CD1c-positive myeloid dendritic cell (primary cell): ENCODE measurements around the gene ADARB2.
"Not testable (repeated sequence)": the region's sequence is repeated elsewhere in the genome, so short reads cannot be mapped to it uniquely, and the experiment has no call there.

Experiments used
- DNase-seq: peaks from one replicate; pipeline ENCODE4 v3.0.0-alpha.2; 2016; ENCODE audit errors: extremely low spot score

The ADARB2 gene

GRCh38 chr10:1616701-1617100 lies 120.6 kb downstream of the ADARB2 start:
- DNase-seq = not testable (repeated sequence)

DNA sequence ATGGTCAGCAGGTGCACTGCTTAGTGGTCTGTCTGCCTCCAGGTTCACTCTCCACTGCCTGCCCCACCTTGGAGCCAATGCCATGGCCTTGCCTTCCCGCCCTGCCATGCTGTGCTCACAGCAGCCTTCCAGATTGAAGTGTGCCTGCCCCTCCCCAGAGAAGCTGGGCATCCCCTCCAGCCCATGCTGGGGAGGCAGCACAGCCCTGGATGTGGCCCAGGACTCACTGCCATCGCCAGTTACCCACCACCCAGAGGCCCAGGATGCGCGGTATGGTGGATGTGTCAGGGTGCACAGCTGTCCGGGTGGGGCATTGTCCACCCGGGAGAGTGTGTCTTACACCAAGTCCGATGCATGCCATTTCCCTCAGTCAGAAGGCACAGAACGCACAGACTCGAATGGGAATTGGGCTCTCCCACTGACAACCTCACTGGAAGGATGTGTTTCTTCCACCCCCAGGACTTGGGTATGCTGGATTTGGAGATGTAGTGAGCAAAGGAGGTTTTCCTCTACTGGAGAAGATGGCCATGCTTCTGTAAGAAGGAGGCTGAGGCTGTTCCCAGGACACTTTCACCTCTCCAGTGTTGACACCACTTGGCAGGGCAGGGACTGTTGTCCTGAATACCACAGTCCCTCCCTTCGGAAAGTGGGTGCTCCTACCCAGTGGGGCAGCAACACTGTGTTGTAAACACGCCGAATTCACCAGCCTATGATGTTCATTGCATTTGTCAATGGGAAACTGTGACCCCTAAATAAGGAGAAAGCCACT lies 122.0 kb downstream of the ADARB2 start:
- DNase-seq = no peak

DNA sequence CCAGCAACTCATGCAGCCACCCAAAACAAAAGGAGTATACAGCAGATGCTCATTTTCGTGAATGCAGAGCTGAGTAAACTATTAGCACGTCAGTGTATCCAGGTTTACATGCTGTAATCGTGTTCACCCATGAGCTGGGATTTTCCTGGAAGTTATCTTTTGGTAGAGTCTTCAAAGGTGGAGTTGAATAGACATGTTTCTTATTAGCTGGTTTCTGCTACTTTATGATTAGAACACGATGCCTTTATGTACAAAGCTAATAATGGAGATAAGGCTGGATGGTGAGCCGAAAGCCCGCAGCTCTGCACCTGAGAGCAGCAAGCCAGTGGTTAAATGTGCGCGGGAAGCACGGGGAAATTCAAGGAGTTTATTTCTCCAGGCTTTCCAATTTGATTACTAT lies 123.8 kb downstream of the ADARB2 start:
- DNase-seq = no peak

GRCh38 chr10:1612908-1613307 lies 124.4 kb downstream of the ADARB2 start:
- no peak for DNase-seq

GRCh38 chr10:1611936-1612550 lies 125.3 kb downstream of the ADARB2 start:
- DNase-seq = no peak

DNA sequence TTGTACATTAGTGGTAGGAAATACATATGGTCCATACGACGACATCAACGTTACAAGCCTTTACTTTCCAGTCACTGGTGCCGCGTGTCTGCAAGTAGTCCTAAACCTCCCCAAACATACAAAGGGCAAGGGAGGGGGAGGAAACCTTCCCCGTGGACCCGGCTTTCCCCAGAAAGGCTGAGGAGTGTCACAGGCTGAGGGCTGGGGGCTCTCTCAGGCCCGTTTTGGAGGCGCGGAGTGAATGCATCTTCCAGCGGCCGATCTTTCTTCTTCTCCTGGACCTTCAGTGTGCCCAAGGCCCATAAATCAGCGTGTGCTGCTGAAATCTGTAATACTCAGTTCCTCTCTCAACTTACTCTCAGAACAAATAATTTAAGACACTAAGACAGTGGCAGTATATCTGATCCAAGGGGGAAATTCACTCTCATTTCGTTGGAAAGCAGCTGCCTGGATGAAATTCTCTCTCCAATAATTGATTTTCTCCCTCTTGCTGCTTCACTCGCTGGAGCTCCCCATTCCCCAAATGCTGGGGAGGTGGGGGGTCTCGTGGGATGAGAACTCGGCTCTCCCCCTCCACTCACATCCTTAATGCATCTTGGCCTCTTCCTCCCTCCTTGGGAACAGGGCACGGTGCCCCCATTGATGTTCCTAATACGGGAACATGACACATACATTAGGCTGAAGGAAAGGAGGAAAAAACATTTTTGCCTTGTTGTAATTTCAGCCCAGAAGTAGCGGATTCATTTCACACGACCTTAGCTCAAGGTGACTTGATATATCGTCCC lies 126.1 kb downstream of the ADARB2 start:
- no peak for DNase-seq

- DNase-seq = no peak
These were observed 127.7 kb downstream of the ADARB2 start for GRCh38 chr10:1609648-1609970.

GRCh38 chr10:1608851-1609647 lies 128.3 kb downstream of the ADARB2 start:
- no peak for DNase-seq

GRCh38 chr10:1608408-1608807 lies 128.9 kb downstream of the ADARB2 start:
- DNase-seq = no peak

- DNase-seq = no peak
These were observed 129.9 kb downstream of the ADARB2 start for GRCh38 chr10:1607466-1607865.

DNA sequence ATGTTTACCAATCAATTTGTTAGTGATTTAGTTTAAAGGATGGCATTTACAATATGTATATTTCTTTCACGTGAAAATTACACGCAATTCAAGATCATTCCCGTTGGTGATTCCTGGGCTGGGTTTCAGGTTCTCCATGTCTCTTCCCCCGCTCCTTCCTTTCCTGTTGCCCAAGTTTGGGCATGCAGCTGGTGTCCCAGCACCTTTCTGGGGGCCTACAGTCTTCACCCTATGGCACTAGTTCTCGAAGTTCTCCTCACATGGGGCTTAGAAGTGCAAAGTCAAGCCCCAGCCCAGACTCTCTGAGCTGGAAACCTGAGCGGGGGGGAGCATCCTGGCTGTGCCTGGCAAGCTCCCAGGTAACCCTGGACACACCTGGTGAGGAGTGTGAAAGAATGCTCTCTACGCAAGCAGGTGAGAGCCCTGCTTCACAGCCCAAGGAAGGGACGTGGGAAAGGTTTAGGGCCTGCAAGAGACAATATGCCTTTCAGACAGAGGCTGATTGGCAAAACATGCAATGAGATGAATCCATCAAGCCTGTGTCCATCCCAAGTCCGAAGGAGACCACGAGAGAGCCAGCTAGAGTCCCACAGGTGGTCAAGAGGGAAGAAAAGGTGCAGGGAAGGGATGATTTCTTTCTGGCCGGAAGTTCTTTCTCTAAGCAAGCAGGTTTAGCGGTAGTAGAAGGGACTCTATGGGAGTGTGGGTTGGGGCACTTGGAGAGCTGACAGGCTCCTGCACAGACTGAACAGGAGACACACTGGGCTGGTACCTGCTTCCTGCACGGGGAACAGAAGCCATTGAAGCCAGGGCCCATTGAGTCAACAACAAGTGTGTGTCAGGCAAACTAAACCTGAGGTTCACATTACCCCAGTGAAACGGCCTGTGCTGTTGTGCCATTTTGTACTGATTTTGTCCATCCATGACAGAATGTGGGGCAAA lies 131.1 kb downstream of the ADARB2 start:
- DNase-seq = no peak

GRCh38 chr10:1605121-1605520 lies 132.2 kb downstream of the ADARB2 start:
- no peak for DNase-seq

DNA sequence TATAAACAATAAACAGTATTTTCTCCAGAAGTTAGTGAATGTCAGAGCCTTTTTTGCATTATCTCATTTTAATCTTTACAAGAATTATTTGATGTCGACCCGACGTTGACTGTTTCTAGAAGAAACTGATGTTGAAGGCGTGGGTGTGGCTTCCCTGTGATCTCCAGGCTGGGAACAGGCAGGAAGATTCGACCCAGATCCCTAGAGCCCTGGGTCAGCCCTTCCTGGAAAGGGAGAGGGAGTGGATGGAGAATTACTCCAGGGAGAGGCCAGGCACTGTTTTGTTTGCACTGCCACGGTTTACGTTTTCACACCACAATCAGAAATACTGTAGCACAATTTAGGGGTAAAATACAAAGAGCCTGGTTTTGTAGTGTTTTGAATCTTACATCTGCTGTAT lies 133.1 kb downstream of the ADARB2 start:
- DNase-seq = no peak

DNA sequence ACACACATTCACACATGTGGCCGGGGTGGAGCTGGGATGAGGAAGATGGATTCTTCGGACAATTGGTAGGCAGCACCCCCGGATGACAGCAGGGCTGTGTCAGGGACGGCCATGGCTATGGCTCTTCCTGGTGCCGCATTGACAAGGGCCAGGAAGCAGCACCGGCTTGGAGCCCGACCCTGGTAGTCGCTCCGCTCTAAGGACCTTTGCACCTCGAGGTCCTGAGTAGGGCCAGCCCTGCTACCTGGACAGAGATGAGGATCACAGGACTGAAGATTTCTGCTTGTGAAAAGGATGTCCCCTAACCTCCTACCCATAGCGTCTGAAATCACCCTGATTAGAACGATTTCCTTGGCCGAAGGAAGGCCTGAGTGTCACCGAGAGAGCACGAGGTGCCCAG lies 134.1 kb downstream of the ADARB2 start:
- DNase-seq = no peak

DNA sequence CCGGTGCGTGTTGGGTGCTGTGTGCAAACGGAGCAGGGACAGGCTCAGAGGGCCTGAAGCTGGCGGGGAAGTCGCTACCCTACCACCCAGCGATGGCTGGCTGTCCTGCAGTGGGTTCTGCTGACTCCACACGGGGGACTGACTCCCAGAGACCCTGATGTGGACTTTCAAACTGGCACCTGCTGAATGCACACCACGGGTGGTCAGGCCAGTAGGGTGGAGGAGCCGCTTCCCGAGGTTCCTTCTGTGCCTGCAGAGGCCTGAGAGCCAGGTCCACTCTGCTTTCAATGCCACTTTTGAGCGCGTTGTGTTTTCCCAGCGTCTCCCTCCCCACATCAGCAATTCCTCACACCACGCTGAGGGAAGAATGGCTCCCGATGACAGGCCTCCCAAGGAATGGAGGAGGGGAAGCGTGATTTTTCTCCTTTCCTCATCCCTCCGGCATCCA lies 135.3 kb downstream of the ADARB2 start:
- DNase-seq = no peak

DNA sequence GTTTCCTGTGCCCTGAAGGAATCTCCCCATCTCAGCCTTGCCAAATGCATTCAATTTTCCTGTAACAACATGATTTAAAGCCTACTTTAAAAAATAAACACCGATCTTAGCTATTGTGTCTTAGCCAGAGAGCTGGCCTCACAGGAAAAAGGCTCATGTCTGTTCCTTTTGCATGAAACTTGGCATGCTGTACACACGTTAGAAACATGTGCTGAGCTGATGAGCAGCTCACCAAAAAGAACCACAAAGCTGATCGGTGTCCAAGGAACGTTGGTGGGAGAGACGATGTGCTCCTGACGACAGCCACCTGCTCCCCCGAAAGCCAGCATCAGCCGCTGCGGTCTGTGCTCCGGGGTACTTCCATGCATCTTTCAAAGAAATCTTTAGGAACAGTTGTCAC lies 135.9 kb downstream of the ADARB2 start:
- DNase-seq = no peak

GRCh38 chr10:1600861-1601260 lies 136.5 kb downstream of the ADARB2 start:
- DNase-seq = no peak

- no peak for DNase-seq
These were observed 138.8 kb downstream of the ADARB2 start for GRCh38 chr10:1598393-1599153.

DNA sequence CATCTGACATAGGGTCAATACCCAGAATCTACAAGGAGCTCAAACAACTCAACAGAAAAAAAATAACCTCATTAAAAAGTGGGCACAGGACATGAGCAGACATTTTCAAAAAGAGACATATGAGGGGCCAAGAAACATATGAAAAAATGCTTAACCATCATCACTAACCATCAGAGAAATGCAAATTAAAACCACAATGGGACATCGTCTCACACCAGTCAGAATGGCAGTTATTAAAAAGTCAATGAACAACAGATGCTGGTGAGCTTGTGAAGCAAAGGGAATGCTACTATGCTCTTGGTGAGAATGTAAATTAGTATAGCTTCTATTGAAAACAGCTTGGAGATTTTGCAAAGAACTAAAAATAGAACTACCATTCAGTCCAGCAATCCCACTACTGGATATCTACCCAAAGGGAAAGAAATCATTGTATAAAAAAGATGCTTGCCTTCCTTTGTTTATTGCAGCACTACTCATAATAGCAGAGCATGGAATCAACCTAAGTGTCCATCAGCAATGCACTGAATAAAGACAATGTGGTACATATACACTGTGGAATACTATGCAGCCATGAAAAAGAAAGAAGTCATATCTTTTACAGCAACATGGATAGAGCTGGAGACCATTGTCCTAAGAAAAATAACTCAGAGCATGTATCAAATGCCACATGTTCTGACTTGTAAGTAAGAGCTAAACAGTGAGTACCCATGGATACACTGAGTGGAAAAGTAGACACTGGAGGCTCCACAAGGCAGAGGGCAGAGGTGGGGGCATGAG lies 139.8 kb downstream of the ADARB2 start:
- DNase-seq = no peak
